Fibroblast of lung (primary cell): ENCODE data around the gene PRSS21.

Source experiments
- CTCF ChIP-seq, 2 donors: IDR thresholded peaks in 1 of 2; conservative IDR thresholded peaks in 1 of 2; 1 replicate in 1 of 2; 2 replicates in 1 of 2; pipeline ENCODE4 v1.5.1; 2011 to 2012; ENCODE audit warnings: low read length in 2 of 2, control low read depth in 1 of 2, inconsistent platforms in 1 of 2, low read depth in 1 of 2, mild to moderate bottlenecking in 1 of 2
- EZH2 ChIP-seq: IDR thresholded peaks from 2 replicates; pipeline ENCODE4 v1.5.1; 2012; ENCODE audit warnings: low read length, control low read depth, mild to moderate bottlenecking; ENCODE audit errors: missing control alignments

- TF ChIP-seq CTCF (conservative IDR thresholded peaks at IDR 0.05 in 1 of 2, IDR thresholded peaks at IDR 0.05 in 1 of 2; ENCODE audit: low read depth in 1 of 2, low read length in 2 of 2) (no peak), EZH2 (no peak)
Measured at GRCh38 chr16:2813771-2814221, 3.2 kb upstream of the PRSS21 start.
